Measurements from ENCODE around the gene INTS12. TPM values are rescaled to one million over a fixed set of nuclear protein-coding genes. Genes with fewer than 3 reads are reported as not detected.
"Not testable (repeated sequence)": the region's sequence is repeated elsewhere in the genome, so short reads cannot be mapped to it uniquely, and the experiment has no call there.

INTS12 gene
- total RNA-seq, 1 donor from 2014 or later, result 36.7 TPM

DNA sequence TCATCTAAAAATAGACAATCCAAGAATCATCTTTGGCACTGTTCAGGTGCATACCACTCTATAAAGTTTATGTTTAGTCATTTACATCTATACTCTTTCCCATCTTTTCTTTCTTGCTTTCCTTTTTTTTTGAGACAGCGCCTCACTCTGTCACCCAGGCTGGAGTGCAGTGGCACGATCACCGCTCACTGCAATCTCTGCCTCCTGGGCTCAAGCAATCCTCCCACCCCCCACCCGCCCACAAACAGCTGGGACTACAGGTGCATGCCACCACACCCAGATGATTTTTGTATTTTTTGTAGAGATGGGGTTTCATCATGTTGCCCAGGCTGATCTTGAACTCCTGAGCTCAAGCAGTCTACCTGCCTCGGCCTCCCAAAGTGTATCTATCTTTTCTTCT, 13.7 kb downstream of the INTS12 start:
- not testable (repeated sequence) for FAIRE-seq; DNase-seq (ENCODE audit: low spot score in 2 of 2)

DNA sequence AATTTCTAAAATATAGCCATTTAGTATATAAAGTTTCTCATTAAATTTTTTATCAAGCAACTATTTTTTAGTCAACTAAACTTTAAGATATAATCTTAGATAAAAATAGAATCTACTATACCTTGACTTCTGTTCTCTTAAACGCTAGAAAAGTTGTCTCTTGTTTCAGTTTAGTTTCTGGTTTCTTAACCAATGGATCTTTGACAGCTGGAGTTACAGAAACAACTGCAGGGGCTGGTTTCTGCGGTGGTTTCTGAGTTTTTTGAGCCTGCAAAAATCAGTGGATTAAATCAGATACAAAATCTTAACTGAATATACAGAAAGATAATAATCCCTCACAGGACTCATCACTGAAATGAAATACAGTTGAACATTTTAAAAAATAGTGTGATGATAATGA, 21.9 kb downstream of the INTS12 start:
- DNase-seq (ENCODE audit: low spot score in 2 of 2) (no peak), FAIRE-seq (peak; percentile 39)

DNA sequence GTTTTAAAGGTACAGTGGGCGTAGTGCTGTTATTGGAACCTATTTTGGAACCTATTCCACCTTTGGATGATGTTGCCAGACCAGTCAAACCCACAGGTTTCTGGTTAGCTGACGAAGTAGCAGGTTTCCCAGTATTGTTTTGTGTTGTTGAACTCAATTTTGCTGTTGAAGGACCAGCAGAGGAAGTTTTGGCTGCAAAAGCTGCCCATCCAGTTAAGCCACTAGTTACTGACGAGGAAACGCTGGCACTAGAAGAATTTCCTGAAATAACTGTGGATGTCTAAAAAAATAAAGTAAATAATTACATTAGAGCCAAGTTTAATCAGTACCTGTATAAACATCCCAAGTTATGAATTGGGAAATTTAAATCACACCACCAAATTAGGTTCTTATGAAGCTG, 25.5 kb downstream of the INTS12 start:
- no peak for FAIRE-seq
- no peak for DNase-seq (ENCODE audit: low spot score in 2 of 2)

DNA sequence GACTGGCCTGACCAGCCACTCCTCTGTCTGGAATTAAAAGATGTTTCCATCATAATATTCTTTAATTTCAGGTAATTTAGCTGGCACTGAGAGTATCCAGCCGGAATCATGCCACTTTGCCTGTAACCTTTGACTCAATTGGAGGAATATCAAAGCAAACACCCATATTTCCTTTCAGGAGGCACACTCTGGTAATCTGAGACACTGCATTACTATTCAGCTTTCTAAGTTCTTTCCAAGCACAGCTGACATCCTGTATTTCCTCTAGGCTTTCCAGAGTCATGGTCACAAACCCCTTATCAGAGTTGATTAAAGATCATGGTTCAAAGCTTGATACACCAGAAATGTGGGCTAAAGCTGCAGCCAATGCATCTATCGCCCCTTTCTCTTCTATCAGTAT, 29.3 kb downstream of the INTS12 start:
- FAIRE-seq (no peak), DNase-seq (ENCODE audit: low spot score in 2 of 2) (no peak)

DNA sequence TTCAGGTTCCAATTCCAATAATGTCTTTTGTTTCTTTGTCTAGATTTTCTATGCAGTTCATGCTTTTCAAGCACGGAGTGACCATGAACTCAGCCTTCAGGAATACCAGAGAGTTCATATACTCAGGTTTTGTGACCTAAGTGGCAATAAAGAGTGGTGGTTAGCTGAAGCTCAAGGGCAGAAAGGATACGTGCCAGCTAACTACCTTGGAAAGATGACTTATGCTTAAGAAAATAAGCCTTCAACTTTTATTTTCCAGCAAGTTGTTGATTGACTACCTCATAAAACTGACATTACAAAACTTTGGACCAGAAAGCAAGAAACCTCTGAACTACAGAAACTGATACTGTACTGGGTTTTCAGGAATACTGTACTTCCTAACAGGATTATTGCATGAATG, 30.8 kb downstream of the INTS12 start:
- no peak for FAIRE-seq
- DNase-seq (ENCODE audit: low spot score in 2 of 2), result no peak

DNA sequence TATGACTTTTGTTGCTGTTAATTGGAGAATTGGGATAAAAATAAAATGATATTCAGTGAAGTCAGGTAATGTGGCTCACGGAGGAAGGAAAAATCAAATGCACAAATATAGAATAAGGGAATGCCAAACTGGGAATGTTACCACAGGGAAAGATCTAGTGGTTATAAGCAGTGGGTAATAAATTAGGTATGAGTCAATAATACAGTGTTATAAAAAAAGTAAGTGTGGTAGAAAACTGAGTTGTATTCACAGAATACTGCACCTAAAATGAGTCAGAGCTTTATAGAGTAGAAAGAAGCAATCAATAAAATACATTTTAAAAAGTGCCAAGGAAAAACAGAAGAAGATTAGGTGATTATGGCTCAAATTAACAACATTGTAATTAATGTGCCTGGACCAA, 34.5 kb downstream of the INTS12 start:
- no peak for FAIRE-seq

DNA sequence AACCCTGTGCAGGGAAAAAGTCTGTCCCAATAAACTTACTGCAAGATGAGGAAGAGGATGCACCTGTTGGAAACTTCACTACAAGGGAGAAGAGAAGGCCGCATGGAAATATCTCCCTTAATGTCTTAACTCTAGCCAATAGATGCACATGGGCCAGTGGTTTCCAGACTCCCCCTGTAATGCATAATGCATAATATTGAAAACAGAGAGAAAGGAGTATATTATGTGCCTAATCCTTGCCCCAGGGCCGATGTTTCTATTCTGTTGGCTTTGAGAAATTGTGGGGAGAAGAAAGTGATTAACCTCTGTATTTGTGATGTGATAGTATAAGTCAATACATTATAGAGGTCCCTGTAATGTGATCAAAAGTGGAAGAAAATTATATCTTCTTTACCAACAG, 37.2 kb downstream of the INTS12 start:
- FAIRE-seq (no peak), DNase-seq (ENCODE audit: low spot score in 2 of 2) (no peak)

More for the DNA sequence above, 34.5 kb downstream of the INTS12 start:
- no peak for DNase-seq (ENCODE audit: low spot score in 2 of 2)

DNA sequence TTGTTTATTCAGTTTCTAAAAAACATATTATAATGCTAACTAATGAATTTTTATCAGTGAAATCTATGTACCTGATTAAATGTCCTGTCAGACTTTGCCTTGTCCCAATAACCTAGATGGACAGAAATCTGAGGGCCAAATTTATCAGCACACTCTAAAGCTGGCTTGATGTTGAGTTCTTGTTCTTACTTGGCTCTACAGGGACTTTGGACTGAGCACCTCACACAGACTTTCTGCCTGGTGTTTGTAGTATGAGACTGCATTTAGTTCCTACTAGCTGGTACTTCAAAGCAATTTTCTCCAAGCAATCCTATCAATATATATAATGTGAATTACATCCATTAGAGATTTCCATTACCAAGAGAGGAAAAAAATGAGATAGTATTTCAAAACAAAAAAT, 37.8 kb downstream of the INTS12 start:
- FAIRE-seq (no peak), DNase-seq (ENCODE audit: low spot score in 2 of 2) (no peak)

DNA sequence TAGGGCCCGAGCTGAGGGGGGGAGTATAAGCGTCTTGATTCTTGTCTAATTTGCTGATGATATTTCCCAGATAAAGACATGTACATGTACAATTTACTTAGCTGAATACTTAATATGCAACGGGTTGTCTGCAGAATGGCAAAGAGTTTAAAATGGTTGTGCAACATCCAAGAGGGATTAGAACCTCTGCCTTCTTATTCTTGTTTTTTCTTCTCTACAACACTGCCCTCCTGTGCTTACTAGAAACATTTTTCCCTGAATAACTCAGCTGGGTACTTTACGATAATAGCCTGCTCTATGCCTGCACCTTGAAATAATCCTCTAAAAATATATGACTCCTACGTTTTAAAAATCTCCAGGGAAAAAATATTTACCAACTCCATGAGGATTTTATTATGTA, 41.8 kb downstream of the INTS12 start:
- FAIRE-seq (no peak), DNase-seq (ENCODE audit: low spot score in 2 of 2) (no peak)

DNA sequence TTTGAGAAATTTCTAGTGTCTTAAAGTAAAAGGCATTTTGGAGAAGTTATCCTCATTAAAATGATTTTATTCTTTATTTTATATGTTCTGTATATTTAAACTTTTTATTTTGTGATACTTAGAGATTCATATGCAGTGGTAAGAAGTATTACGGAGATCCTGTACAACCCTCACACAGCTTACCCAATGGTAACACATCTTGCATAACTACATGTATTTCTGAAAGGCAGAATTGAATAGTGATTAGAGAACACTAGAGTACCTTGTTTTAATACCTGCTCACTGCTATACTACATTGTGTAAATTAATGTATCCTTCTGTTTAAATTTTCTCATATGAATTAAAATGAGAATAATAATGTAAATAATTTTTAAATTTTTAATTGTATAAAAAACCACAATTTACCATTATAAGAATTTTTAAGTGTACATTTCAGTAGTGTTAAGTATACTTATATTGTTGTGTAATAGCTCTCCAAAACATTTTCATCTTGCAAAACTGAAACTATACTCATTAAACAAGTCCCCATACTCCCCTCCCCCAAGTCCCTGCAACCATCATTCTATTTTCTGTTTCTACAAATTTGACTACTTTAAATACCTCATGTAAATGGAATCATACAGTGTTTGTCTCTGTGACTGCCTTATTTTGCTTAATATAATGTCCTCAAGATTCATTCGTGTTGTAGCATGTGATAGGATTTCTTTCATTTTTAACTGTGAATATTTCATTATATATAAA, 45.4 kb downstream of the INTS12 start:
- DNase-seq (ENCODE audit: low spot score in 2 of 2), result no peak
- FAIRE-seq, result no peak

DNA sequence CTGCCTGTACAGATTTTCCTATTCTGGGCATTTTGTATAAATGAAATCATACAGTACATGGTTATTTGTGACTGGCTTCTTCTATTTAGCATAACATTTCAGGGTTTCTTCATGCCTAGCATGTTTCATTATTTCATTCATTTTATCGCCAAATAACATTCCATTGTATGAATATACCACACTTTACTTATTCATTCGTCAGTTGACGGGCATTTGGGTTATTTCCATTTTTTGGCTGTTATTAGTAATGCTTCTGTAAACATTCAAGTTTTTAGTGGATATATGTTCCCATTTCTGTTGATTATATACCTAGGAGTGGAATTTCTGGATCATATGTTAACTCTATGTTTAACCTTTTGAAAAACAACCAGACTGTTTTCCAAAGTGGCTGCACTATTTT, 47.5 kb downstream of the INTS12 start:
- DNase-seq (ENCODE audit: low spot score in 2 of 2) (no peak), FAIRE-seq (no peak)

DNA sequence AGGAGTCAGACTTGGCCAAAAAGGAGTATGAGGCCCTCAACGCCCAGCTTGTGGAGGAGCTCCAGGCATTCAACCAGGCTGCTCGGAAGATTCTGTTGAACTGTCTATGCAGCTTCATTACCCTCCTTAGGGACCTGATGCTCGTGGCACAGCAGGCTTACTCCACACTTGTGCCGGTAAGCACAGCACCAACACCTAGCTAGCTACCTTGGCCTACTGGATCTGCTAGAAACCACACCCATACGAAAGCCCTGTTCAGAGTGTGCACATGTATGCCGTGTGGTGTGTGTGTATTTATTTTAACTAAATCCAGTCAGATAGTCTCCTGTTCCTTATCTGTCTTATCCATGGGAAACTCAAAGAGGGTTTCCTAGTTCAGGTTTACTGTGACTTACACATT, 49.3 kb downstream of the INTS12 start:
- DNase-seq (ENCODE audit: low spot score in 2 of 2), result no peak
- no peak for FAIRE-seq

DNA sequence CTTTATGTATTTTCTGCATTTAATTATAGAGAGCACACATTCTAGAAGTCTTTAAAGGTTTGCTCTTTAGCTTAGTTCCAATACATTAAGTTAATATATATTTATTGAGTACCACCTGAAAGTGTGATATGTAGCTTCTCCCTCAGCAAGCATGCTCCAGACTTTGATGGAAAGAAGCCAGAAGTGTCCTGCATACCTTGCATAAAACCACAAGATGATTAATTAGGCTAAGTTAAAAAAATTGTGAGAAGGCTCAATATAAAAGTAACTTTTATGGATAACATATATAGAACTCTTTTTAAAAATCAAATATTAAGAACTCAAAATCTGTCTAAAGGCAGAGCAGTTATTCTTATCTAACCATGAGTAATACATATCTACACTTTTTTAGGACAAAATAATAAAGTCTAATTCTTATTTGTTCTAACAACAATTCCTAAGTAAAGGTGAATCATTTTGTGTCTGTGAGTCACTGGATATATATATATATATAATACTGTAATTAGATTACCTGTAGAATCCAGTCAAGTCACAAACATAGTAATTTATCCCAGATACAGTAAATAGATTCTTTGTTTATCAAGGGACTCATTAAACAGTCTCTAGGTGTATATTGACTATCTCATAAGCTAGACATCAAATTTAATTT, 51.2 kb downstream of the INTS12 start:
- FAIRE-seq (no peak), DNase-seq (ENCODE audit: low spot score in 2 of 2) (no peak)

DNA sequence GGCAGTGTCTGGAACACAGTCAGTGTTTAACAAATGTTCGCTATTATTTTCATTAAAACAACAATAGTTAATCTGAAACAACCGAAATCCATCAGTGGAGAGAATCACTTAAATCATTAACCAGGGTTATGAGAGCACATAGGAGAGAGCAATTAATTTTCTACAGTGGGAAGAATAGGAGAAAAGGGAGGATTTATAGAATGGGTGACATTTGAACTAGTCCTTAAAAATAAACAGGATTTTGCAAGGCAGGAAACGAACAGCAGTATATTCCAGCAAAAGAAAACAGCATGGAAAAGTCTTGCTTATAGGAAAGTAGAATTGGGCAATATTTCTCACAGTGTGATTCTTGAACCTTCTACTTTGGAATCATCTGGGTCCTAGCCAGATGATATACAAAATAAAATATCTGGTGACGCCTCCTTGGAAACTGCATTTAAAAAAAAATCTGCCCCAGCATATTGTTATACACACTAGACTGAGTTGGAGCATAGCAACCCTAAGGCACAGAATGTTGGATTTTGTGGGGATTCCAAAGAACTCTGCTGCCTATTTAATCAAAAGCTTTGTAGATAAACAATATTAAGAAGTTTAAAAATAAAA, 56.1 kb downstream of the INTS12 start:
- FAIRE-seq (no peak), DNase-seq (ENCODE audit: low spot score in 2 of 2) (no peak)

DNA sequence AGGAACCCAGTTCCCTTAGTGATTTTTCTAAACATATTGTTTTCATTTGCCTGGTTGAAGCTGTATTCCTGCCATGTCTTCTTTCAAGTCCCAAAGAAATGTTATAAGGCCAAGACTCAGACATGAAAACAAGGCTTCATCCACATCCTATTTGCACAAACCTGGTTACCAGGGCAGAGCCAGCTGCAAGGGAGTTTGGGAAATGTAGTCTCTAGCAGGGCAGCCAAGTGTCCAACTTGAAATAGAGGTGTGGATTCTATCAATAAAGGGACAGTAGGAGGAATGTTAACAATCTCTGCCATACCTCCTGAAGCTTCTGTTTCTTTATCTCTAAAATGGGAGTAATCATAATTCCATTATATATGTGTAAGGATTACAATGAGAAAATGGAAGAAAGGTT, 56.6 kb downstream of the INTS12 start:
- no peak for DNase-seq (ENCODE audit: low spot score in 2 of 2)
- no peak for FAIRE-seq

DNA sequence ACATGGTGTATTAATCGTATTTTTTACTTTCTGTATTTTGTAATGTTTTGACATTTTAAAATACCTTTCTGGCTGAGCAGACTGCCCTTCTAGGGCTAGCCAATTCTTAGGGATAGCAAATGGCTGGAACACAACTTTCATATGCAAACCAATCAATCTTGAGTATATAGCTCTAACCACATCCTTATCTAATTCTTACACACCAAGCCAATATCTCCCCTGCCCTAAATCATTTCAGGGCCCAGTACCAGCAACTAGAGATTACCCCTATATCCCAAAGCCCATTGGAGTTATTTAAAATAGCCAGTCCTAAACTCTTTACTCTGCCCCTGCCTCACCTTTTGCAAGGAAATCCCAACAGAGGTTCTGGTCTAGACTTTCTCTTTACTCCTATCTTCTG, 58.3 kb downstream of the INTS12 start:
- FAIRE-seq, result no peak
- no peak for DNase-seq (ENCODE audit: low spot score in 2 of 2)

DNA sequence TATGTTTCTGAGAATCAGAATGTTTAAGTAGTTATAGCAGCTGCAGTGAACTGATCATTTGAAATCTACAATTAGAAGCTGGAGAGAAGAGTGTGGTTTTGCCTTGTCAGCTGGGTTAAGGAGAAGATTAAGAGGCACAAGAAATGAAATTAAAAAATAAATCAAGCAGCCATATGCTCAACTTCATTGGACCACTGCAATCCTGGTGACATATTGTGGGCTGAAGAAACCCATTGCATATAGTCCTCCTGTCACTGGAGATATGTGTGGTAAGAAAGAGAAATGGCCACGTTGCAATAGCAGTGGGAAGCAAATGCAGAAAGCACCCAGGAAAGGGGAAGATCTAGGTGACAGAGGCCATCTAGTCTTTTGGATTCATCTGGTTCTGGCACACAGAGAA, 63.0 kb downstream of the INTS12 start:
- FAIRE-seq (no peak), DNase-seq (ENCODE audit: low spot score in 2 of 2) (no peak)

DNA sequence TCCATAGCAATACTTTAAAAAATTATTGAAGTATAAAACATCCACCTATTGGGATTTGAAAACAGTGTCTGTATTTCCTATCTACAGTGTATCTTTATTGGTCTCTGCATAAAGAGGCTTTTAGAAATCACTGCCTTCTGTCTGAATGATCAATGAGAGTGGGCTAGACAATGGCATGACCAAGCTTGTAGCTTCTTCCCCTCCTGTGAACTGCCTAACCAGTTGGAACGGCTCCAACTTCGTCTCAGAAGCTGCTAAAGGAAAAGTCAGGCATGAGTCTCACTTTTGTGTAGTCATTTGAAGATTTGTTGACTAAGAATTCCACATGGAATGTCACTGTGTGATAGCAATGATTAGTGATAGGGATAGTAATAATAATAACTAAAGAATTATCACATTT, 64.2 kb downstream of the INTS12 start:
- DNase-seq (ENCODE audit: low spot score in 2 of 2) (no peak), FAIRE-seq (no peak)

DNA sequence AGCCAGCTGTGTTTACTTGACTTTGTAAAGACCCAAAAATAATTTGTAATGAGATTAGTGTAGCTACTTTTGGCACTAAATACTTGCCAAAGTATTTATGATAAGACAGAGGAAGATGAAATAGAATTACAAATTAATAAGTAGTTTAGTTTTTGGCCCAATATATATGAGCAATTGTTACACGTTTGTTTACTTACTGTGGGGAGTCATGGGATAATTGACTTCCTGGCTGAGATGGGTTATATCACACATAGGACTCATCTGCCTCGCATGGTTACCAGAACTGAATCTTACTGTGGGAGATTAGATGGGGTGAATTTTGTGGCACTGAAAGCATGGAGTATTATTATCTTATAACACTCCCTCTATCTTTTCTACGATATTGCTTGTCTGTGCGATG, 66.6 kb downstream of the INTS12 start:
- DNase-seq (ENCODE audit: low spot score in 2 of 2), result no peak
- no peak for FAIRE-seq

DNA sequence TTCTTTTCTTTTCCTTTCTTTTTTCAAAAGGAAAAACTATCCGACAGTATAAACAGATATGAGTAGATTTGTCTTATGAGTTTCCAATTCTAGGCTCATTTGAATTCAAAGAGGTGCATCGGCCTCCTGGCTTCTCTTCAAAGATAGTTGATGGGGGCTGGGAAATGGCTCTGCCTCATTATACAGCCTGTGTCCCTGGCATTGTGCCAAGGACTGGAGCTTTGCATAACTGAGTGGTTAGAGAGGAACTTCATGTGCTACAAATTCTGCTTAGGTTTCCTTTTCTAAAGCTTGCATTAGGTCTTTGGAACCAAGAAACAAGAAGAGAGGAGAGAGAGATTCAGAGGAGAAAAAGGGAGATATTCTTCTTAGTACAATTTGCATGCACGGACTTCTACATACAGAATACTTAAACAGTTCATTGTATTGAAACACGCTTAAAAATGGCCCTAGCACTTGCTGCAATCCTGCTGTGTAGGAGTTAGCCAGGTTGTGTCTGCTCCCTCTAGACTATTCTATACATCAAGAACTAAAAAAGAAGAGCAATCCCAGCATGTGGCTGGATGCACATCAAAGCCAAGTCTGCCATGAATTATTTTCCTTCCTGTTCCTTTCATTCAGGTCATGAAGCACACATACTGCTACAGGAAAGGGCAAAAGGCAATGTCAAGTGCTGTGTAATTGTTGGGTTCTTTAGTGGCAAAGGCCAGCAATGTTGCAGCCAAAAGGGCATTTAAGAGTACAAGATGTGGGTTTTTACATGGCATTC, 70.9 kb downstream of the INTS12 start:
- FAIRE-seq, result no peak
- no peak for DNase-seq (ENCODE audit: low spot score in 2 of 2)

DNA sequence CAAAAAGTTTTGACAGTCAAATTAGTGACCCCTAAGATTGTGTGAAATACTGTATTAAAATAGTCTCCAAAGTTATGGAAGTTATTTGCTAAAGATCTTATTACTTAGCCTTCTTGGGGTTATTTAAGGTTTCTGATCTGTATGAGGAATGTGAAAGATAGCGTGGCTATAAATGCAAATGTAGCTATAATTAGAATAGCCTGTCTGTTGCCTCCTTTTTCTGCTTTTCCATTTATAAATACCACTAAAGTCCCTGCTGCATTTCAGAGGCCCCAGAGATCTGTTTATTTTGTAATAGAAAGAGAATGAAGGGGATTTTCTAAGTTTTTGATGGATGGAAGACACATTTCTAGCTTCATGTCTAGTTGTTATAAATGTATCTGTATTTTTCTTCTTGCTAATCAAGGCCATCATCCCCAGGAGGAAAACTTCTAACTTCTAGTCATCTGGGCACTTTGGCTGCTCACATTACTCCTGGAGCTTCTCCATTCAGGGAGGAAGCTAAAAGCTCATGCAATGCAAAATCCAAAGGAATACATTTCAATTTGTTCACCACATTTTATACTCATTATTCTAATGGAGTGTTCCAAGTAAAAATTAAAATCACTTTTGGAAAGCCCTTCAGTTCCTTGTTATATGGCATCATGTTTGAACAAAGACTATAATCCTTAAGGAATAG, 73.9 kb downstream of the INTS12 start:
- FAIRE-seq (no peak), DNase-seq (ENCODE audit: low spot score in 2 of 2) (no peak)

Data from frontal cortex (tissue), 4 donors.